ENCODE data around the gene CAMTA1.

The CAMTA1 gene

DNA sequence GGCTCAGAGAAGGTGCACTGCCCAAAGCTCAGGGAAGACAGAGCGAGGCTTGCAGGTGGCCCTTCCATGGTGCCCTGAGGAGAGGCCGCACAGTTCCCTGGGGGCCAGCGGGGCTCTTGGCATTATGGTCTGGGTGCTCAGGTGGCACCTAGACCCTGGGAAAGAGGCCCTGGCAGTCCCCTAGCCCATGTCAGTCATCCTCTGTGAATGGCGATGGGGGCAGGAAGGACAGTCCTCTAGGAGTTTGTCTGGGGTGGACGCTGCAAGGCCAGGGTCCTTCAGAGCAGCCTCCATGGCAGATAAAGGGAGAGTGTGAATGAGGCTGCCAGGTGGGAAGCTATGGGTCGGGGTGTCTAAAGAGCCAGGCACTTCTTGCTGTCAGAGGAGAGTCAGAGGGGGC lies 640.0 kb downstream of the CAMTA1 start:
- H3K27ac ChIP-seq, result no peak overlapping the region
- DNase-seq (ENCODE audit: low read depth, low spot score), result no peak

GRCh38 chr1:7425771-7426170 lies 640.5 kb downstream of the CAMTA1 start:
- DNase-seq (ENCODE audit: low read depth, low spot score), result no peak

DNA sequence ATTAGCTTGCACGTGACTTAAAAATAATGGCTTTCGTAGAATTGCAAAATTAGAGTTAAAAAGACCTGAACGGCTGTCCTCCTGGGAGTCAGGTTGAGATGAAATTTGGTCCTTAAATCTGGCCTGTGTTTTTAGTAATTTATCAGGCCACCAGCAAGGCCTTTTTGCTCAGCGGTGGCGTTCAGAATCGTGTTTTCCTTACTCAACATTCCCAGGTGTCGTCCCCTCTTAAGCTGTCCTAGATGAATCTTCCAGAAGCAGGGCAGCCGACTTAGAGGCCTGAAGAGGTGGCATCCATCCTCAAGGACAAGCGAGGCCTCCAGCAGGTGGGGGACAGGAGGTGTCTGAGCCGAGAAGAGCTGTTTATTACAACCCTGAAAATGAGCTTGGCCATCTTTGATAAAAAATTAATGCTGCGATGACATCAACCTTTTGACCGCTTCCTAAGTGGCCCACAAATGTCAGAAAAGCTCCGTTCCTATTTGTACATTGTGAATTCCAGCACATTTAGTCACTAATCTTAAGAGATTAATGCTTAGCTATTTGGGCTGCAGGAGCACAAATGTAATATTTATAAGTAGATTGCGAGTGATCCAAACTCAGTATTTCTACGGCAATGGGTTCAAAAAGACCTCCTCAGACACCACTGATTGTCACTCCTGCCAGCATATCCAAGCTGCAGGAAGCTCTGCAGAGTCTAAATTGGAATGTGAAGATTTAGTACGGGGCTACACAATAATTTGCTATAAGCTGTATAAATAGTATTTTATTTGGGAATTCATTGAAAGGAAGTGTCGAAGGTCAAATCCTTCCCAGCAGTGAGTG lies 641.7 kb downstream of the CAMTA1 start:
- no peak for DNase-seq (ENCODE audit: low read depth, low spot score)
- no peak overlapping the region for H3K27ac ChIP-seq

More at GRCh38 chr1:7425771-7426170, 640.5 kb downstream of the CAMTA1 start:
- no peak overlapping the region for H3K27ac ChIP-seq

DNA sequence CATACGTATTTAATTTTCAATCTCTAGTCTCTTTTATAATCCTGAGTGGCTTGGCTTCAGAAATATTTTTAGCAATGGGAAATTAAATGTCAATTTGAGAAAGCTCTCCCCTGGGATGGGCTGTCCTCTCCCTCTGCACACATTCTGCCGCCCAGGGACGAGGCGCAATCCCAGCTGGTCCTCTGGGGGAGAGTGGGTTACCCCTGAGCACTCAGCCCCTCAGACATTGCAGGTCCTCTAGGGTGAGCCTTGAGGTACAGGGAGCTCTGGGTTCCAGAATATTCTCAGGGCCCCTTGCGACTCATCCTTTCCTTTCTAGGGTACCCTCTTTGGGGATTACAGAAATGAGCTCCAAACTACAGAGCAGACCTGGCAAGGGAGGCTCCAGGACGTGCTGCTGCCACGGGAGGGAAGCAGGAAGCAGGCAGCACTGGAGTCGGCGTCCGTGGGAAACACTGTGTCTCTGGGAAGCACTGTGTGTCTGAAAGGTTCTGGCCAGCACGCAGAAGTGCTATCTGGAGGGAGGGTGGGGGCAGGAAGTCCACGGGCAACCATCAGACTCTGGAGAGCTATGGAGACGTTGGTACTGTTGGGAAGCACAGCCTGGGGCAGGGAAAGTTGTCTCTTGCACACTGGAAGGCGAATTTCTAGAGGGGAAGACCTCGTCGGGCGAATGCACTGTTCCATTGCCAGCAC lies 642.5 kb downstream of the CAMTA1 start:
- no peak overlapping the region for H3K27ac ChIP-seq
- DNase-seq (ENCODE audit: low read depth, low spot score), result no peak

DNA sequence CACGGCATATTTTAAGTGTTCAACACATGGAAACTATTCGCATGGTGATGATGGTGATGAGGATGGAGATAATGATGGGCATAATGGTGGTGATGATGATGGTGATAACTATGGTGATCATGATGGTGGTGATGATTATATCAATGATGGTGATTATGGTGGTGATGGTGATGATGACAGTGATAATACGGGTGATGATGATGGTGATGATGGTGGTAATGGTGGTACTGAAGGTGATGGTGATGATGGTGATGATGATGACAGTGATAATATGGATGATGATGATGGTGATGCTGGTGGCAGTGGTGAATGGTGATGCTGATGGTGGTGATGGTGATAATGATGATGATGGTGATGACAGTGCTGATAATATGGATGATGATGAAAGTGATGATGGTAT lies 644.0 kb downstream of the CAMTA1 start:
- DNase-seq (ENCODE audit: low read depth, low spot score), result no peak
- no peak overlapping the region for H3K27ac ChIP-seq

GRCh38 chr1:7430047-7430608 lies 644.9 kb downstream of the CAMTA1 start:
- DNase-seq (ENCODE audit: low read depth, low spot score), result no peak

DNA sequence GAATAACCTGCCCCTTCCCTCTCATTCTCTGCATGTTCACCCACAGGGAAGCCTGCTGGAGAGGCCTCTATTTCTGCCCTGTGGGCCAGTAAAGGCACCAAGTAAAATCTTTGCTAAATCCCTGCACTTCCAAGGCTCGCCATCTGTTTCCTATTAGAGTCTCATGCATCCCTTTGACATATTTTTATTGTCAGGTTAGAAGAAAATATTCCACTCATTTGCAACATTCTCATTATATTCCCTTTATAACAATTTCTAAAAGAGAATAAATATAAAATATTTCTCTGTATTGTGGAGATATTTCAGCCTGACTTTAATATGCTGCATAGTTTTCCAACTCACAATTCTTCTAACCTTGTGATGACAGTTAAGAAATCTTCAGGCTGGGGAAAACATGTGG lies 645.4 kb downstream of the CAMTA1 start:
- no peak for DNase-seq (ENCODE audit: low read depth, low spot score)
- no peak overlapping the region for H3K27ac ChIP-seq

More at GRCh38 chr1:7430047-7430608, 644.9 kb downstream of the CAMTA1 start:
- H3K27ac ChIP-seq, result no peak overlapping the region

DNA sequence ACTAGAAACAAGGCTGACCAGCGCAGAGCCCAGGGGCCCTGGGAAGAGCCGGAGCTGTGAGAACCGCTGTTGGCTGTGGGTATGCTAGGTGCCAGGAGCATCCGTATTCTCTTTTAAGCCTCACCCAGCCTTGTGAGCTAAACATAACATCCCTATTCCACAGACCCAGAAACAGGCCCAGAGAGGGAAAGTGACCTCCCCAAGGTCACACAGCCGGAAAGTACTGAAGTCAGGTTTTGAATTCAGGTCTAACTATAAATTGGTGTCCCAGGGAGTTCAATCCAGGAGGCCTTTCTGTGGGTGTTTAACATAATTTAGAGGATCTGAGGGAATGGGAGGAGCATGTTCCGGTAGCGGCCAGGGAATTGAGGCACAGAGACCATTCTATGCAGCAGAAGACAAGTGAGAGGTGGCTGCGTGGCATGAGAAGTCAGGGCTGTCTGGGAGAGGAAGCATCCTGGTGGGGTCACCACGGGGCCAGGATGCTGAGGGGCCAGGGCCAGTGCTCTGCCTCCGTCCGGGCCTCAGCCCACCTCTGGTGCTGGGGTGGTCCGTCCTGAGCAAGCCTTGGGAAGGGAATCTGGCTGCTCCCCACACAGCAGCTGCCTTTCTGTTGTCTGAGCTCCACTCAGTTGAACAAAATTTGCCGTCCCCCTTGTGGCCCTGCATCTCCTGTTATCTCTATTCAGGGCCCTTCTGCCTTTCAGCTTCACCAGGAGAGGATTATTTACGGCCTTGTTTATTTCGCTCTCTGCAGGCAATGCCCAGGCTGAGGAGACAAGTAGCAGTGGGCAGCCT lies 647.0 kb downstream of the CAMTA1 start:
- DNase-seq (ENCODE audit: low read depth, low spot score), result no peak
- H3K27ac ChIP-seq, result no peak overlapping the region

DNA sequence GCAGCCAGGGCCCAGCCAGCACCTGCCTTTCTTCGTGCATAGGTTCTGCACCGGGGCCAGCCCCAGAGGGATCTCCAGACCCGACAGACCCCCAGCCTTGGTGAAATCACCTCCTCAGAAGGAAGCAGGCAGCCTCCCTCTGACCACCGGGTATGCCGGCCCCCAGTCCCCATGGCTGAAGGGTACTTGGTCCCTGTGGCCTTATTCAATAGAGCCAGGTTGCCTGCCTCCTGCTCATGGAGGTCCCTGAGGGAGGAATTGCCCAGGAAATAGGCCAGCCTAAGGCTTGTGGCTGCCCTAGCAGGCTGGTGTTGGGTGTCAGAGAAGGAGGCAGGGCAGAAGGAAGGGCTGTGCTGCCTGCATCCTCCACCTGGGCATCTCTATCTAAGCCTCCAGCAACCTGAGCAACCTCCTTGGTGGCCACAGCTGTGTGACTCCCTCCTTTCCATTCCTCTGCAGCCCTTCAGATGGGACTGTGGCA lies 647.7 kb downstream of the CAMTA1 start:
- H3K27ac ChIP-seq, result no peak overlapping the region

DNA sequence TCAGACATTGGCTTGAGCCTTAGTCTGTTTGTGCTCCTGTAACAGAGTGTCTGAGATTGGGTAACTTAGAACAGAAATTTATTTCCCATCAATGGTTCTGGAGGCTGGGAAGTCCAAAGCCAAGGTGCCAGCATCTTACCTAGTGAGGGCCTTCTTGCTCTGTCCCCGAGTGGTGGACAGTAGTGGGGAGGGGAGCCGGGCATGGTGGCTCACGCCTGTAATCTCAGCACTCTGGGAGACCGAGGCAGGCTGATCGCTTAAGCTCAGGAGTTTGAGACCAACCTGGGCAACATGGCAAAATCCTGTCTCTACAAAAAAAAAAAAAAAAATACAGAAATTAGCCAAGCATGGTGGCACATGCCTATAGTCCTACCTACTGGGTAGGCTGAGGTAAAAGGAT lies 649.3 kb downstream of the CAMTA1 start:
- H3K27ac ChIP-seq, result no peak overlapping the region
- DNase-seq (ENCODE audit: low read depth, low spot score), result no peak

More for the DNA sequence above, 647.7 kb downstream of the CAMTA1 start:
- no peak for DNase-seq (ENCODE audit: low read depth, low spot score)

DNA sequence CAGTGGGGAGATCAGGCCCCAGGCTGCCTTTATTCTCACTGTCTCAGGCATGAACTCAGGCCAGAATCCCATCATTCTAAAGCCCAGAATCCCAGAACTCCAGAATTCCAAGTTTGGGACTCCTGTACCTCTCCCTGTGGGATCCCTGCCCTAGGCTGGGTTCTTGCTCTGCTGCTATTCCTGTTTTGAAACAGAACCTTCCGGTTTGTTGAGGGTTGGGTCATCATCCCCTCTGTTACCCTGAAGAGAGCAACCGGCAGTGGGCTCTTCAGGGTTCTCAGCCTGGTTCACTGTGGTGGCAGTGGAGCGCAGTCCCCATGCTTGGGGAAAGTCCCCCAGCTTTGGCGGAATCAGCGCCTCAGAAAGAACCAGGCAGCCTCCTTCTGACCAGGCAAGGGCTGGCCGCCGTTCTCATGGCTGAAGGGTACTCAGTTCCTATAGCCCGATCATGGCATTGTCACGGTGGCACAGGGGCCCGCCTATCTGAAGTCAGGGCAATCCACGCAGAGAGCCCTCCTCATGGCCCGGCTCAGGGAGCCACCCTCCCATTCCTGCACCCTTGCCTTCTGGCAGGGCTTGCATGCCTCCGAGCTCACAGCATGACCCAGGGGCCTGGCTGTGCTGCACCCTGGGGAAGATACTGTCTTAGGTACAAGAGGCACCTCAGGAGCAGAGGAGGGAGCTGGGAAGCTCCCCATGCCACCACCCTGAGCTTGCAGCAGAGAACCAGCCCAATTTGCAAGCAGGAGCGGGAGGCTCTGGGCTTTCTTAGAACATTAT lies 650.2 kb downstream of the CAMTA1 start:
- no peak for DNase-seq (ENCODE audit: low read depth, low spot score)

DNA sequence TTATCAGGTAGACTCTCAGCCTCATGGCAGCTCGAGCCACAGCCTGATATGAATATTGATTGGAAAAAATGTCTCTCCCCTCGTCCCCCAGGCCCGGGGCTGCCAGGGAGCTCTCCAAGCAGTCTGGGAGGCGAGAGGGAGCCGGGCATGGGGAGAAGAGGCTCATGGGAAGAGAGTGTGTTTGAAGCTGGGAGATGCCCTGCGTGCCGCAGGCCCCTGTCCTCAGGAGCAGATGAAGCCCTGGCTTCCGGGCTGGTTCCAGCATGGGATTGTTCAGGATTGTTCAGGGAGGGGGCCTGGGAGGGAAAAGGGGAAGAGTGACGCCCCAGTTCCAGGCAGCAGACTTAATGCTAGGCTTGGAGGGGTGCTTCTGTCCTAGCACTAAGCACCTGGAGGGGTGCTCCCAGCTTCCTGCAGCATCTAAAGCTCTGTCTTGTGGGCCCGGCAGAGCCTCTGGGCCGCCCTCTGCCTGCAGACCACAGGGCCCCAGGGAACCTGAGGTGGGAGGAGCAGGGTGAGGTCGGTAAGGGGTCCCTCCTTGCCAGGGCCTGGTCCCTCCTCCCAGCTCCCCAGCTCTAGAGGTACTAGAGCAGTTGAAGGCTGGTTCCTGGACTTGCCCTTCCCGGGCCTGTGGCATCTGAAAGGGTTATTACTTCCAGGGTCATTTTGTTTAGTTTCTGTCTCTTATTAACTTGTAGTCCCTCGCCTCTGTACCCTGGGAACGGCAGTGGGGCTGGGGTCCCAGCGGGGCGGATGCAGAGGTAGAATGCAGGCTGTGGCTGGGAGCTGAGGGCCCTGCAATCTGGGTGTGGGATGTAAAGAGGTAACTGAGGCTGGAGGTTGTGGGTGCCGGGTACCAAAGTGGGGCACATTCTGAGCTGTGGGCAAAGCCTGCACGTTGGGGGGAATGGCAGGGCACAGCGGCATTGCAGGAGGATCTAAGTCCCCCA lies 651.1 kb downstream of the CAMTA1 start:
- H3K27ac ChIP-seq, result no peak overlapping the region
- no peak for DNase-seq (ENCODE audit: low read depth, low spot score)

More for the DNA sequence above, 650.2 kb downstream of the CAMTA1 start:
- no peak overlapping the region for H3K27ac ChIP-seq

GRCh38 chr1:7437036-7437435 lies 651.8 kb downstream of the CAMTA1 start:
- no peak overlapping the region for H3K27ac ChIP-seq
- no peak for DNase-seq (ENCODE audit: low read depth, low spot score)

DNA sequence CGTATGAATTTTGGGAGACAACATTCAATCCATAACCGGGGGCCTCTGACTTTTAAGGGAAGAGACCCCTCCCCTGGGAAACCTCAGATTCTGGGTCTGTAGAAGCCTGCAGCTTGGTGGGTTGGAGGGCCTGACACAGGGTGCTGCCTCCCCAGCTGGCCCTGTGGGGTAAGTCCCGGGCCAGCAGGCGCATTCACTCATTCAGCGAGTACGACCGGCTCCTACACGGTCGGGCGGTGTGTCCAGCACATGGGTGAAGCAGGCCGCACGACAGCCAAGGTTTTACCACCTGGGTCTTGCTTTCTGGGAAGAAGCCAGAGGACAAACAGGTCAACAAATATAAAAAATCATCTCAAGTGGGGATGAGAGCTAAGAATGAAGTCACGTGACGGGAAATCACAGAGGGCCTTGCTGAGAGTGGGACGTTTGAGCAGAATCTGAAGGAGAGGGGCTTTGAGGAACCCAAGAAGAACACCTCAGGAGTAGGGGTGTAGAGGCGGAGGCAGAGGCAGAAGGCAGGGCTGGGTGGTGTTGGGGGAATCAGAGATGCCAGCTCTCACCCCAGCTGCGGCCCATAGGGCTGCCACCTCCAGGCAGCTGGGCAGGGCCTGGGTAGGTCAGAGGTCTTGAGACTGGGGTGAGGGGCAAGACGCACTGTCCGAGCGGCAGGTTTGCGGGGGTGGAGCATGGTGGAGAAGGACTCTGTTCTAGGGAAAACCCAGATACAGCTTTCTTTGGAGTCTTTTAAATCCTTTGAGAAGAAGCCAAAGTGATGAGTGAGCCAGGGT lies 652.5 kb downstream of the CAMTA1 start:
- no peak overlapping the region for H3K27ac ChIP-seq
- no peak for DNase-seq (ENCODE audit: low read depth, low spot score)

DNA sequence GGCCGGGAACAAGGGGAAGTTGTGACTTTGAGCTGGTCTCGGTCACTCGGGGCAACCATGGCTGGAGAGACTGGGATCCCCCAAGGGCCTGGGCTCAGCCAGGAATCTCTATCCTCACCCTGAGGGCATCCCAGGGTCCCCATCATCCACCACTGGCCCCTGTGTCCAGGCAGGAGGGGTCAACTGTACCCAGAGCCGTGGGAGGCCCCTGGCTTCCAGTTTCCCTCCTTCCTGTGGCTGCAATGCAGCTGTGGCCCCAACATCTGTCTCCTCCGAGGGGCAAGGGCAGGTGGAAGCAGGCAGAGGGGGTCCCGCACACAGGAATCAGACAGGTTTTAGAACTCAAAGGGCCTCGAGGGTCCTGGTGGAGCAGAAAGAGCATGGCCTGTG lies 653.1 kb downstream of the CAMTA1 start:
- no peak overlapping the region for H3K27ac ChIP-seq
- no peak for DNase-seq (ENCODE audit: low read depth, low spot score)

DNA sequence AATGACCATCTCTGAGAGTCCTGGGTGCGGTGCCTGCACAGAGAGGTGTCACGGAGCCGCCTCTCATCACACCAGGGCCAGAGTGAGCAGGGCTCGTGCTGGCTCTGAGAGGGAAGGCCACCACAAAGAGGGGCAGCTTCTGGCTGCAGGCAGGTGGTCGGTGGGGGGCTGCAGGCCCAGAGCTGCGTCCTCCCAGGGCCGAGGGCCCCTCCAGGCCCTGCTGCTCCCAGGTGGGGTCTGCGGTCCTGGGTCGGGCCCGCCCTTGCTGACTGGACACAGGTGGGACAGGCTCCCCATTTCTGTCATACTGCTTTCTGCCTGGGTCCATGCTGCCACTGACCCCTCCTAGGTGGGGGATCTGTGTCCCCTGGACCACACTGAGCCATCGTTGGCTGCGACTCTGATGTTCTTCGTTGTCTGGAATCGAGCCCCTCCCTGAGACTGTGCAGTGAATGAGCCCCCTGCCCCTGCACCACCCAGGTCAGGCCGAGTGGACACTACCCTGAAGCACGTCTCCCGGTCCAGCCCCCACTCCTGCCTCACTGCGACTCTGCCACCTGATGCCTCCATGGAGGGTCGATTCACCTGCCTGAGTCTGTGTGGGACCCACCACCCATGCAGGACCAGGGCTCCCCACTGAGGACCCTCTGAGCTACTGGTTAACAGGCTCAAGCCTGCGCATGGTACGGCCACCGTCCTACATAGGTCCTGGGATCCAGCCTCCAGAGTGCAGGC lies 653.8 kb downstream of the CAMTA1 start:
- DNase-seq (ENCODE audit: low read depth, low spot score), result no peak
- no peak overlapping the region for H3K27ac ChIP-seq

GRCh38 chr1:7440154-7440553 lies 654.9 kb downstream of the CAMTA1 start:
- DNase-seq (ENCODE audit: low read depth, low spot score), result no peak
- H3K27ac ChIP-seq, result no peak overlapping the region
